Small intestine (tissue), 7 donors: ENCODE measurements around the gene PHACTR3. TPM values are rescaled to one million over a fixed set of nuclear protein-coding genes. Genes with fewer than 3 reads are reported as not detected.

Experiments used
- DNase-seq, 2 donors: peaks; one replicate each; pipeline versions ENCODE4 v3.0.0 to v3.0.0-alpha.2; 2013
- FAIRE-seq: peaks from 2 replicates; lab custom pipeline; 2012; peaks lifted over from hg19 to GRCh38; lab: Jason Lieb, UNC
- H3K27ac ChIP-seq, 3 donors: one replicate each; pipeline ENCODE4 v1.5.1; 2013; ENCODE audit warnings: low read length in 2 of 3, mild to moderate bottlenecking in 2 of 3, control low read depth in 1 of 3, inconsistent platforms in 1 of 3, low read depth in 1 of 3, moderate library complexity in 1 of 3
- H3K27me3 ChIP-seq, 3 donors: one replicate each; pipeline ENCODE4 v1.6.1; 2013; ENCODE audit warnings: low read length in 3 of 3, inconsistent platforms in 1 of 3; ENCODE audit not compliant: control insufficient read depth in 3 of 3, insufficient read depth in 3 of 3
- H3K36me3 ChIP-seq, 3 donors: one replicate each; pipeline ENCODE4 v1.6.1; 2013; ENCODE audit warnings: low read length in 3 of 3, inconsistent platforms in 1 of 3, low read depth in 1 of 3, mild to moderate bottlenecking in 1 of 3, moderate library complexity in 1 of 3; ENCODE audit not compliant: control insufficient read depth in 3 of 3, insufficient read depth in 2 of 3
- H3K4me1 ChIP-seq, 3 donors: one replicate each; pipeline ENCODE4 v1.6.1; 2013; ENCODE audit warnings: low read length in 2 of 3, inconsistent platforms in 1 of 3, low read depth in 1 of 3, mild to moderate bottlenecking in 1 of 3, moderate library complexity in 1 of 3; ENCODE audit not compliant: control insufficient read depth in 3 of 3, insufficient read depth in 2 of 3
- H3K4me3 ChIP-seq, 3 donors: one replicate each; pipeline ENCODE4 v1.5.1; 2013; ENCODE audit warnings: low read length in 3 of 3, control low read depth in 1 of 3, inconsistent platforms in 1 of 3, low read depth in 1 of 3, mild to moderate bottlenecking in 1 of 3, moderate library complexity in 1 of 3
- H3K9me3 ChIP-seq, 2 donors: one replicate each; pipeline ENCODE4 v1.6.1; 2013; ENCODE audit warnings: low read depth in 1 of 2, low read length in 1 of 2; ENCODE audit not compliant: control insufficient read depth in 2 of 2, insufficient read depth in 1 of 2
- WGBS, 3 donors: extraction: QIAGEN DNeasy Blood & Tissue Kit; methylation state at CpG; one replicate each; pipeline ENCODE4 v1.1.7; 2013; 5-methylcytosine and 5-hydroxymethylcytosine counted together
- polyA plus RNA-seq, 4 donors: library from polyadenylated mRNA; stranded (reverse) in 3 of 4; unstranded in 1 of 4; fragments of 200-250 nt in 3 of 4; fragments of 120-200 nt in 1 of 4; gene quantifications; one replicate each; pipeline versions ENCODE4 v1.2.1 to v1.2.3, GENCODE V29; 2013
- donor health status: healthy with polysubstance abuse.
- donor health status: control.
- donor health status: control.
- donor health status: Bipolar disorder and iron deficiency.
- donor health status: healthy.

Gene PHACTR3
- polyA plus RNA-seq, 4 donors: 1.9 to 7.1 (median 4.9) TPM

- no peak for DNase-seq
- H3K9me3 ChIP-seq: no peaks in the 10 kb centered on the region
- H3K27ac ChIP-seq: no peak overlapping the region
- no peak for FAIRE-seq
- no peaks in the 10 kb centered on the region for H3K4me1 ChIP-seq
- no peaks in the 10 kb centered on the region for H3K36me3 ChIP-seq
- H3K27me3 ChIP-seq: no peaks in the 10 kb centered on the region
- WGBS, 3 donors: 68 to 80% (median 69%) methylated on average over 10 of the region's 10 CpGs
- no peak overlapping the region for H3K4me3 ChIP-seq
Observed at GRCh38 chr20:59779656-59780380, 175.5 kb downstream of the PHACTR3 start.

GRCh38 chr20:59780494-59781185 lies 176.3 kb downstream of the PHACTR3 start:
- Histone ChIP-seq H3K4me1 (no peaks in the 10 kb centered on the region), H3K4me3 (no peak overlapping the region), H3K36me3 (no peaks in the 10 kb centered on the region), H3K27ac (no peak overlapping the region), H3K27me3 (no peaks in the 10 kb centered on the region), H3K9me3 (no peaks in the 10 kb centered on the region)
- DNase-seq: no peak
- 92 to 95% (median 94%) methylated on average over 12 of the region's 12 CpGs for WGBS, 3 donors
- FAIRE-seq: no peak

- no peak overlapping the region for H3K4me3 ChIP-seq
- no peak overlapping the region for H3K27ac ChIP-seq
- H3K9me3 ChIP-seq: no peaks in the 10 kb centered on the region
- H3K4me1 ChIP-seq: no peaks in the 10 kb centered on the region
- DNase-seq (no peak), FAIRE-seq (no peak)
- 88 to 93% (median 89%) methylated on average over 12 of the region's 12 CpGs for WGBS, 3 donors
- no peaks in the 10 kb centered on the region for H3K27me3 ChIP-seq
- H3K36me3 ChIP-seq: no peaks in the 10 kb centered on the region
Observed at GRCh38 chr20:59781226-59781625, 176.9 kb downstream of the PHACTR3 start.

- Histone ChIP-seq H3K4me1 (no peaks in the 10 kb centered on the region), H3K27me3 (no peaks in the 10 kb centered on the region), H3K4me3 (no peak overlapping the region), H3K36me3 (no peaks in the 10 kb centered on the region), H3K27ac (no peak overlapping the region), H3K9me3 (no peaks in the 10 kb centered on the region)
- DNase-seq: peak; percentile 64 to 71
- no peak for FAIRE-seq
- WGBS, 3 donors: 12 to 21% (median 17%) methylated on average over 14 of the region's 14 CpGs
Observed at GRCh38 chr20:59782986-59783640, 178.8 kb downstream of the PHACTR3 start.

- WGBS, 3 donors: 69 to 76% (median 72%) methylated on average over 6 of the region's 6 CpGs
- DNase-seq (no peak), FAIRE-seq (no peak)
- H3K9me3 ChIP-seq: no peaks in the 10 kb centered on the region
- H3K4me1 ChIP-seq: no peaks in the 10 kb centered on the region
- no peaks in the 10 kb centered on the region for H3K36me3 ChIP-seq
- no peak overlapping the region for H3K27ac ChIP-seq
- no peaks in the 10 kb centered on the region for H3K27me3 ChIP-seq
- no peak overlapping the region for H3K4me3 ChIP-seq
Observed at GRCh38 chr20:59783641-59784010, 179.3 kb downstream of the PHACTR3 start.

- no peak overlapping the region for H3K4me3 ChIP-seq
- H3K27me3 ChIP-seq: no peaks in the 10 kb centered on the region
- H3K36me3 ChIP-seq: no peaks in the 10 kb centered on the region
- DNase-seq: no peak
- FAIRE-seq: no peak
- 91 to 98% (median 93%) methylated on average over 5 of the region's 5 CpGs for WGBS, 3 donors
- no peaks in the 10 kb centered on the region for H3K4me1 ChIP-seq
- H3K27ac ChIP-seq: no peak overlapping the region
- H3K9me3 ChIP-seq: no peaks in the 10 kb centered on the region
Observed at GRCh38 chr20:59784365-59784764, 180.0 kb downstream of the PHACTR3 start.

- DNase-seq: peak in 1 of 2 donors; percentile 44
- H3K36me3 ChIP-seq: no peaks in the 10 kb centered on the region
- H3K4me1 ChIP-seq: no peaks in the 10 kb centered on the region
- no peak for FAIRE-seq
- H3K27me3 ChIP-seq: no peaks in the 10 kb centered on the region
- no peaks in the 10 kb centered on the region for H3K9me3 ChIP-seq
- no peak overlapping the region for H3K4me3 ChIP-seq
- 69 to 71% (median 69%) methylated on average over 15 to 16 of the region's 16 CpGs for WGBS, 3 donors
- H3K27ac ChIP-seq: no peak overlapping the region
Observed at GRCh38 chr20:59784791-59785668, 180.7 kb downstream of the PHACTR3 start.

- no peak overlapping the region for H3K27ac ChIP-seq
- no peaks in the 10 kb centered on the region for H3K4me1 ChIP-seq
- no peaks in the 10 kb centered on the region for H3K27me3 ChIP-seq
- no peaks in the 10 kb centered on the region for H3K9me3 ChIP-seq
- 45 to 63% (median 58%) methylated on average over 5 to 6 of the region's 6 CpGs for whole genome bisulfite sequencing, 3 donors
- DNase-seq: no peak
- no peak overlapping the region for H3K4me3 ChIP-seq
- no peak for FAIRE-seq
- H3K36me3 ChIP-seq: no peaks in the 10 kb centered on the region
Observed at GRCh38 chr20:59785669-59785959, 181.3 kb downstream of the PHACTR3 start.
